ENCODE measurements around the gene VRTN.
"Not testable (repeated sequence)": the region's sequence is repeated elsewhere in the genome, so short reads cannot be mapped to it uniquely, and the experiment has no call there.

The VRTN gene, protein sequence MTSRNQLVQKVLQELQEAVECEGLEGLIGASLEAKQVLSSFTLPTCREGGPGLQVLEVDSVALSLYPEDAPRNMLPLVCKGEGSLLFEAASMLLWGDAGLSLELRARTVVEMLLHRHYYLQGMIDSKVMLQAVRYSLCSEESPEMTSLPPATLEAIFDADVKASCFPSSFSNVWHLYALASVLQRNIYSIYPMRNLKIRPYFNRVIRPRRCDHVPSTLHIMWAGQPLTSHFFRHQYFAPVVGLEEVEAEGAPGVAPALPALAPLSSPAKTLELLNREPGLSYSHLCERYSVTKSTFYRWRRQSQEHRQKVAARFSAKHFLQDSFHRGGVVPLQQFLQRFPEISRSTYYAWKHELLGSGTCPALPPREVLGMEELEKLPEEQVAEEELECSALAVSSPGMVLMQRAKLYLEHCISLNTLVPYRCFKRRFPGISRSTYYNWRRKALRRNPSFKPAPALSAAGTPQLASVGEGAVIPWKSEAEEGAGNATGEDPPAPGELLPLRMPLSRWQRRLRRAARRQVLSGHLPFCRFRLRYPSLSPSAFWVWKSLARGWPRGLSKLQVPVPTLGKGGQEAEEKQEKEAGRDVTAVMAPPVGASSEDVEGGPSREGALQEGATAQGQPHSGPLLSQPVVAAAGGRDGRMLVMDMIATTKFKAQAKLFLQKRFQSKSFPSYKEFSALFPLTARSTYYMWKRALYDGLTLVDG

GRCh38 chr14:74348241-74348734 lies at the start of gene VRTN:
Gene VRTN, plus strand, starts transcription at chr14:74348471. Its CDS starts 8,313 bp downstream, at chr14:74356784.
- in situ Hi-C loops (cut with HindIII; ENCODE audit: low sequenced_read_pairs): no loop called here

DNA sequence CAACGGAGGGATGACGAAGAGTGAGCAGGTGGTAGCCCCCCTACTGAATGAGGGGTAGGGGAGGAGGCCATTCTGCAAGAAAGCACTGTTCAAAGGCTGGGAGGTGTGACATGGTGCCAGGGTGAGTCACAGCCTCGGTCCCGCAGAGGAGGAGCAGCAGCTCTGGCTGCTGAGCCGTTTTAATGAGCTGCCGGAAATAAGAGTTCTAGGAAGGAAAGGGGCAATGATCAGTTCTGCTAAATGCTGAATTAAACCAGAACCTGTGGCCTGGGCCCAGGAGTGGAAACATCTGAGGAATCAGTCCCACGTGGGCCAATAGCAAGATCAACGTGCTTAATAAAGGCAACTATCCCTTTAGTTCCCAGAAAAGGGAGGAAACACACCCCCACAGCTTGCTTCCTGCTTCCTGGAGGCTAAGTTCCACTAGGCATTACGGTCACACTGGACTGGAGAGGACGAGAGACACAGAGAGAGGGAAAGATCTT lies 49.2 kb upstream of the VRTN start:
- in situ Hi-C loops (cut with HindIII; ENCODE audit: low sequenced_read_pairs): loop anchor here (10.0 kb wide), 1 partner anchor 56 kb away; no protein-coding TSS in a partner anchor

- in situ Hi-C loops (cut with HindIII; ENCODE audit: low sequenced_read_pairs): no loop called here
Measured at GRCh38 chr14:74301594-74302151, 46.6 kb upstream of the VRTN start.

- in situ Hi-C loops (cut with HindIII; ENCODE audit: low sequenced_read_pairs): no loop called here
Measured at GRCh38 chr14:74302152-74302628, 46.1 kb upstream of the VRTN start.

GRCh38 chr14:74302634-74303569 lies 45.4 kb upstream of the VRTN start, which contains the start of gene ABCD4:
Gene ABCD4, minus strand, starts transcription at chr14:74302934. Its CDS starts 22 bp downstream, at chr14:74302912.
- in situ Hi-C loops (cut with HindIII; ENCODE audit: low sequenced_read_pairs): no loop called here

- in situ Hi-C loops (cut with HindIII; ENCODE audit: low sequenced_read_pairs): no loop called here
Measured at GRCh38 chr14:74308695-74309094, 39.6 kb upstream of the VRTN start.

DNA sequence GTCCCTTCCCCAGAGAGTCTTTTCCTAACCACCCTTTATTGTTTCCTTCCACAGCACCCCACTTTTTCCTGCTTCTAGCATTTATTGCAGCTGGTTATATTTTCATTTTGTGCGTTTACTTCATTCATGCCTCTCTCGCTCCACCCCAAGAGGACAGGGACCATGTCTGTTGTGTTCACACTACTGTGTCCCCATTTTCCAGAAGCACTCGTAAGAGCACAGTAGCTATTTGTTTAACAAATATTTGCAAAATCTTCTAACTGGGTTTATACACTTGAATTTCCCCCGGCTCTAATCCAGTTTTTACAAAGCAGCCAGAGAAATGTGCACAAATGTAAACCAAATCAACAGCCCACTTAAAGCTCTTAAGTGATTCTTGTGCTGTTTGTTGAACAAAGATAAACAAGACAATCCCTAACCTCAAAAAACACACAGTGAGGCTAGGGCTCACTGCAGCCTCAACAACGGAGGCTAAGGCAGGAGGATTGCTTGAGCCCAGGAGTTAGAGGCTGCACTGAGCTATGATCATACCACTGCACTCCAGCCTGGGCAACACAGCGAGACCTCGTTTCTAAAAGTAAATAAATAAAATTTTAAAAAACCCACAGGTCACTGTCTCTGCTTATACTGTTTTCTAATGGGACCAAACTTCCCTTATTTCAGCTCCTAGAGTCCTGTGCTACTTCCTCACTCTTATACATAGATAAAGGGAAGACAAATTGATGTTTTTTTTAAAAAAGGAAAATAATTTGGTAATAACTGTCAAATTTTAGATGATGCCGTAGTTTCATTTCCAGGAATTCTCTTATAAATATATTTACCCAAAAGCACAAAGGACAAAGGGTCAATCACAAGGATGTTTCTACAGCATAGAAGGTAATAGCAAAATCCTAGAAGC lies 38.9 kb upstream of the VRTN start:
- in situ Hi-C loops (cut with HindIII; ENCODE audit: low sequenced_read_pairs): no loop called here

DNA sequence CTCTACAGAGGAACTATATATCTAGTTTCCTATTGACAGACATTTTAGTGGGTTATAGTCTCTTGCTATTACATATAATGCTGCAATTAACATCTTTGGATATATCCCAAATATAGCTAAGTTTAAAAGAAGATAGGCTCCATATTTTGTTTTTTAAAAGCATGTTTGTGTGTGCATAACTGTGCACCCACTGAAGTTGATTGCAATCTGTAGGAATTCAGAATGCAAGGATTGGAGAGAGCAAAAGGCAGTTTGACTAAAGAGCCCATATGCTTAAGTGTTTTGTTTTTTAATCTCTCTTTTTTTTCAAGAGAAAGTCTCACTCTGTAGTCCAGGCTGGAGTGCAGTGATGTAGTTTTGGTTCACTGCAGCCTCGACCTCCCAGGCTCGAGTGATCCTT lies 36.1 kb upstream of the VRTN start:
- in situ Hi-C loops (cut with HindIII; ENCODE audit: low sequenced_read_pairs): no loop called here

DNA sequence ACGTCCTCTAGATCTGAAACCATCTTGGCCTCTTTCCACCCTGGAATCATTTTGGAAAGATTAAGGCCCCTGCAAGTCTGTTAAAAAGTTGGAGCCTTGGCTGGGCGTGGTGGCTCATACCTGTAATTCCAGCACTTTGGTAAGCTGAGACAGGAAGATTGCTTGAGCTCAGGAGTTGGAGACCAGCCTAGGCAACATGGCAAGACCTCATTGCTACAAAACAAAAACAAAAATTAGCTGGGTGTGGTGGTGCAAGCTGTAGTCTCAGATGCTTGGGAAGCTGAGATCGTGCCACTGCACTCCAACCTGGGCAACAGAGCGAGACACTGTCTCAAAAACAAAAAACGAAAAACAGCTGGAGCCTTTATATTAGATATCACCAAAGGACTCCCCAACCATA lies 34.7 kb upstream of the VRTN start:
- in situ Hi-C loops (cut with HindIII; ENCODE audit: low sequenced_read_pairs): no loop called here

DNA sequence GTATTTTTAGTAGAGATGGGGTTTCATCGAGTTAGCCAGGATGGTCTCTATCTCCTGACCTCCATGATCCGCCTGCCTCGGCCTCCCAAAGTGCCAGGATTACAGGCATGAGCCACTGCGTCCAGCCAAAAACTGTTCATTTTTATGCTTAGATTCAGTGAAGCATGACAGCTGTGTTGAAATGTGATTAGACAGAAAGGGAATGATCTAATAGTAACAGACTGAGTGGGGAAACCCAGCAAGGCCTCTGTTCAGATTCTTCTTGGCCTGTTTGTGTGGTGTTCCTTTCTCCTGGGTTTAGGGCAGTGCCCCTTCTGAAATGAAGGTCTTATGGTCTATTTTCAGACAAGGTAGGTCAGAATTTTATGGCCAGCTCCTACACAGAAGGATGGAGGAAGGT lies 33.7 kb upstream of the VRTN start:
- in situ Hi-C loops (cut with HindIII; ENCODE audit: low sequenced_read_pairs): no loop called here

DNA sequence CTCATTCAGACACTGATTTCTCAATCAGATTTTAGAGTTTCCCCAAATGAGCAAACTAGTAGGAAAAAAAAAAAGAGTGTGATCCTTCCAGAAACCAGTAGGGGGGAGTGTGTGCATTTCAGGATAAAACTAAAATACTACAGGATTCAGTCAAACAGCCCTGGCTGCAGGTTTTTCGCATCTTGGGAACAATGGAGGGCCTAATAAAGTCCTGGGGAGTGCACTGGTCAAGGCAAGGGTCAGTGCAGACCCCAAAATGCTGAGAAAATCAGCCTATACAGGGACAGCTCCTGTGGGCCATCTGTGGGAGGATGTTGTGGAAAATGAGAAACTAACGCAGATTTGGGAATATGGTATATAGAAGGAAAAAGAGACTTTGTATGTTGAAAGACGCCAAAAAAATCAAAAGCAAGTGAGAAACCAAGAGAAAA lies 23.3 kb upstream of the VRTN start:
- in situ Hi-C loops (cut with HindIII; ENCODE audit: low sequenced_read_pairs): no loop called here

DNA sequence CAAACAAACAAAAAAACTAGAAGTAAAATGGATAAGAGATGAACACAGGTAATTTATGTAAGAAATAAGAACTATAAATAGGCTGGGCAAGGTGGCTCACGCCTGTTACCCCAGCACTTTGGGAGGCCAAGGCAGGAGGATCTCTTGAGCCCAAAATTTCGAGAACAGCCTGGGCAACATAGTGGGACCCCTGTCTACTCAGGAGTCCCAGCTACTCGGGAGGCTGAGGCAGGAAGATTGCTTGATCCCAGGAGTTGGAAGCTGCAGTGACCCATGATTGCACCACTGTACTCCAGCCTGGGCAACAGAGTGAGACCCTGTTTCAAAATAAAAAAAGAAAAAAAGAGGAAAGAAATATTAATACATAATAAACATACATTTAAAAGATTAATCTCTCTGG lies 22.8 kb upstream of the VRTN start:
- in situ Hi-C loops (cut with HindIII; ENCODE audit: low sequenced_read_pairs): no loop called here

DNA sequence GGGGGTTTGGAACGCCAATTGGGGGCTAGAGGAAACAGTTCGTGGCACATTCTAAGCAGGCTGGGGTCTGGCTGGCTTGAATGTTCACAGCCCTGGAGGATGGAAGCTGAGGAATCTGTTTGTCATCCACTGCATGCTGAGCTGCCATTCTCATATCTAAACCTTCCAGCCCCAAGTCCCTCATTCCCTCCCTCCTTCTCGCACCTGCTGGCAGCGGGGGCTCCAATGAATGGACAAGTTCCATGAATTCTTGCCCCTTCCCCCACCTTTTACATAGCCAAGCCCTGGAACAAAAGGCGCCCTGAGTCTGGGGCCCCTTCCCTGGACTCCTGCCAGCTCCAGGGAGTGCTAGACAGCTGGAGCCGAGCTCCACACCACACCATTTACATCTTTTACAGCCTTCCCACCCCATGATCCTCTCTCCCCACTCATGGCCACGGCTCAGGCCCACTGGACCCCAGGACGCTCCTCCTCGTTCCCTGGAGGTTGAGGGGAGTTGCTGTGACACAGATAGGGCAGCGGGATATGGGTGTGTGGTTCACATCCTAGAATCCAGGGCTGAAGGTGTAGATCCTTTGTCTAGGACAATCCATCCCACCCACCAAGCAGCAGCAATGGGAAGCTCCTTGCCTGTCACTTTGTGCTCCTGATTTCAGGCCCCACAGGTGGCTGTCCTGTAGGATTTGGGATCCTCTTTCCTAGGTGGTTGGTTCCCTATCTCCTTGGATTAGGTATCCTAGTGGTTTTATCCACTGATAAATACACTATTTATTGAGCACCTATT lies 21.7 kb upstream of the VRTN start:
- in situ Hi-C loops (cut with HindIII; ENCODE audit: low sequenced_read_pairs): no loop called here

- in situ Hi-C loops (cut with HindIII; ENCODE audit: low sequenced_read_pairs): not testable (repeated sequence)
Measured at GRCh38 chr14:74329950-74330552, 18.2 kb upstream of the VRTN start.

DNA sequence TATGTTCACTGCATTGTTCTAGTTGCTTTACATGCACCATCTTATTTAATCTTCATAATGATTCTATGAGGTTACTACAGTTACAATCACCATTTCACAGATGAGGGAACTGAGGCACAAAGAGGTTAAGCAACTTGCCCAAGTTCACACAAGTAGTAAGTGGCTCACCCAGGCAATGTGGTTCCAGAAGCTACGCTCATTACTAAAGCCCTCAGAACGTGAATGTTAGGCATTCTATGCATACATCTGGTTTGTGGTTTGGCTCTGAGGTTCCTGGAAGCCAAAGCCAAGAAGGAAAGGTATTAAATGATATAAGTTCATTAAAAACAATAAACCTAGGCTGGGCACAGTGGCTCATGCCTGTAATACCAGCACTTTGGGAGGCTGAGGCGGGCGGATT lies 14.4 kb upstream of the VRTN start:
- in situ Hi-C loops (cut with HindIII; ENCODE audit: low sequenced_read_pairs): no loop called here

- in situ Hi-C loops (cut with HindIII; ENCODE audit: low sequenced_read_pairs): no loop called here
Measured at GRCh38 chr14:74346341-74346740, 1.9 kb upstream of the VRTN start.

DNA sequence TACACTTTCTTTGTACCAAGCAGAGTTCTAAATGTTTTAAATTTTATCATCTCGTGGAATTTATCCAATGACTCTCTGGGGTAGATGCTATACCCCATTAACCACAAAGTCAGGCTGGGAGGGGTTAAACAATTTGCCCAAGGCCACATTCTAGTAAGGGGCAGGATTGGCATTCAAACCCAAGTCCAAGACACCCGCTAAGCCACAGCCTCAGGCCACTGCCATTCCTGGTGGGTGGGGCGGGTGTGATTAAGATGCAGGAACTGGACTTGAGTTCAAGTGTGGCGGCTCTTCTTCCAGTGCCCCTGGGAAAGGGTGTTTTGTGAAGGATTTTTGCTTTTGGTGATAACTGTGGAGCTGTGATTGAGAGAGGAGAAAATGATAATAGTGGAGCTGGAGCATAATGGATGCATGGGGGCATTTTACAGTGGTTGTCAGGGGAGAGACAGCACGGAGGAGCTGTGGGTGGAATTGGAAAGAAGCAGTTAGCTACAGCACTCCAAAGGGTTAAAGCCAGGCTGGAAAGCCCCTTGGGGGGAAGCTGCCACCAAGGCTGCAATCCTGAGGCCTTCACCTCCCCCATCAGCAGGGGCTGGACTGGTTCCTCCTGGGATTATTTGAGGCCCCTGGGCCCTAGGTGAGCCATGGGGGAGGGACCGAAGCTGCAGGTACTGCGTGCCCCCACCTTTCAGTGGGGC lies 1.0 kb upstream of the VRTN start:
- in situ Hi-C loops (cut with HindIII; ENCODE audit: low sequenced_read_pairs): no loop called here

DNA sequence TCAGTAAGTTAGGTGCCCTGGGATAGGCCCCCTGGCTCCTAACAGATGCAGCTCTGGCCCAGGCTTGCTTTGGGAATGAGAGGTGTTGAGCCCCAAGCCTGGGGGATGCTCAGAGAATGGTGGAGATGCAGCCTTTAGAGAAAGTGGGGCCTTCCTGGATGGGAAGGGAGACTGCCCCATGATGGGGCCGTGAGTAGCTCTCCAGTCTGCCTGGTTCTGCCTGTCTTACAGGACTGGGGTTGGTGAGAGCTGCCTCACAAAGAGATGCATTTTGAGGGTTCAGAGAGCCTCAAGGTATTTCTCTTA lies 523 bp upstream of the VRTN start:
- in situ Hi-C loops (cut with HindIII; ENCODE audit: low sequenced_read_pairs): no loop called here

All from DLD1 (cell line).